A549 (cell line): Measurements from ENCODE around the gene SHANK3. TPM values are rescaled to one million over a fixed set of nuclear protein-coding genes. Genes with fewer than 3 reads are reported as not detected.

Experiments used
- ATAC-seq, 2 experiments: fragments of 200-7000 bp in 1 of 2; fragments of >200 bp in 1 of 2; cut with Nextera tagmentation in 1 of 2; cut with Tn5 transposase in 1 of 2; 3 replicates each; pipeline versions ENCODE4 v1.8.0 to v1.9.1; 2018 to 2020; ENCODE audit warnings: mild to moderate bottlenecking in 1 of 2, moderate library complexity in 1 of 2
- CTCF ChIA-PET: fragments of 300-600 bp; sonication (Branson Sonifier 250); formaldehyde crosslinking; extraction: SDS; loops from one replicate; lab custom pipeline; 2021; ENCODE audit warnings: antibody characterized with exemption, inconsistent platforms; lab: Yijun Ruan, JAX
- POLR2A ChIA-PET: fragments of 350-600 bp; formaldehyde crosslinking; extraction: SDS; loops from one replicate; lab custom pipeline; 2021; ENCODE audit warnings: antibody characterized with exemption, inconsistent platforms; lab: Yijun Ruan, JAX
- DNase-seq, 2 experiments: peaks; one replicate each; pipeline versions ENCODE4 v3.0.0 to v3.0.0-alpha.2; 2011 to 2016; ENCODE audit warnings: low read depth in 1 of 2, low spot score in 1 of 2
- FAIRE-seq: peaks from 2 replicates; lab custom pipeline; 2011; peaks lifted over from hg19 to GRCh38; lab: Jason Lieb, UNC
- H3K27ac ChIP-seq, 2 experiments: fragments of >200 bp; sonication (Bioruptor Twin); formaldehyde crosslinking; 3 replicates each; pipeline ENCODE4 v1.5.1; 2016 to 2017
- H3K4me1 ChIP-seq: fragments of >200 bp; sonication (Bioruptor Twin); formaldehyde crosslinking; 3 replicates; pipeline ENCODE4 v1.6.1; 2016
- H3K4me2 ChIP-seq: fragments of >200 bp; sonication (Bioruptor Twin); formaldehyde crosslinking; 3 replicates; pipeline ENCODE4 v1.6.1; 2016
- H3K4me3 ChIP-seq: fragments of >200 bp; sonication (Bioruptor Twin); formaldehyde crosslinking; 3 replicates; pipeline ENCODE4 v1.5.1; 2016
- H3K9me3 ChIP-seq: fragments of >200 bp; sonication (Bioruptor Twin); formaldehyde crosslinking; 3 replicates; pipeline ENCODE4 v1.6.1; 2016
- CBX8 ChIP-seq: fragments of 200-600 bp; sonication (generic); IDR thresholded peaks from 2 replicates; pipeline ENCODE4 v1.6.1; 2016
- CEBPB ChIP-seq, 2 experiments: fragments of >200 bp in 1 of 2; sonication (Bioruptor Twin) in 1 of 2; formaldehyde crosslinking in 1 of 2; IDR thresholded peaks; 2 replicates each; pipeline ENCODE4 v1.6.1; 2012 to 2016
- CHD2 ChIP-seq: fragments of 150-350 bp; IDR thresholded peaks from 2 replicates; pipeline ENCODE4 v1.6.1; 2014; ENCODE audit warnings: low read length; ENCODE audit not compliant: partially characterized antibody
- CHD4 ChIP-seq: fragments of 200-600 bp; sonication (generic); IDR thresholded peaks from 2 replicates; pipeline ENCODE4 v1.6.1; 2016; ENCODE audit warnings: antibody characterized with exemption, mild to moderate bottlenecking, borderline replicate concordance
- EP300 ChIP-seq, 2 experiments: fragments of >200 bp; sonication (Bioruptor Twin); formaldehyde crosslinking; IDR thresholded peaks; 2 replicates in 1 of 2; 3 replicates in 1 of 2; pipeline ENCODE4 v1.6.1; 2016 to 2017
- ESRRA ChIP-seq: fragments of 150-350 bp; IDR thresholded peaks from 2 replicates; pipeline ENCODE4 v1.6.1; 2014; ENCODE audit warnings: mild to moderate bottlenecking, low read length, borderline replicate concordance
- FOSB ChIP-seq: fragments of 250-450 bp; sonication (Bioruptor Pico); IDR thresholded peaks from 2 replicates; pipeline ENCODE4 v1.5.0; 2020; ENCODE audit warnings: mild to moderate bottlenecking, moderate library complexity
- FOSL2 ChIP-seq, 2 experiments: fragments of 450-650 bp in 1 of 2; fragments of >200 bp in 1 of 2; sonication (Bioruptor Twin) in 1 of 2; formaldehyde crosslinking; IDR thresholded peaks; 2 replicates each; pipeline versions ENCODE4 v1.5.0 to v1.6.1; 2016 to 2020; ENCODE audit warnings: mild to moderate bottlenecking in 1 of 2, moderate library complexity in 1 of 2
- FOXS1 ChIP-seq: fragments of 250-450 bp; sonication (Bioruptor Pico); IDR thresholded peaks from 2 replicates; pipeline ENCODE4 v1.5.0; 2020; ENCODE audit warnings: mild to moderate bottlenecking, moderate library complexity
- JUN ChIP-seq, 2 experiments: fragments of >200 bp; sonication (Bioruptor Twin); formaldehyde crosslinking; IDR thresholded peaks; 2 replicates in 1 of 2; 3 replicates in 1 of 2; pipeline ENCODE4 v1.6.1; 2016 to 2017
- JUNB ChIP-seq: fragments of >200 bp; sonication (Bioruptor Twin); formaldehyde crosslinking; IDR thresholded peaks from 2 replicates; pipeline ENCODE4 v1.6.1; 2016
- MAX ChIP-seq: IDR thresholded peaks from 2 replicates; pipeline ENCODE4 v1.6.1; 2012
- MAZ ChIP-seq: fragments of 150-350 bp; IDR thresholded peaks from 2 replicates; pipeline ENCODE4 v1.6.1; 2014; ENCODE audit warnings: antibody characterized with exemption, low read depth, low read length, borderline replicate concordance
- MYC ChIP-seq: IDR thresholded peaks from 2 replicates; pipeline ENCODE4 v1.6.1; 2012; ENCODE audit warnings: mild to moderate bottlenecking, inconsistent platforms, low read length, improper control_type of control experiment, borderline replicate concordance
- NR3C1 ChIP-seq: fragments of >200 bp; sonication (Bioruptor Twin); formaldehyde crosslinking; IDR thresholded peaks from 3 replicates; pipeline ENCODE4 v1.6.1; 2017
- POLR2A ChIP-seq: IDR thresholded peaks from 2 replicates; pipeline ENCODE4 v1.6.1; 2012; ENCODE audit warnings: mild to moderate bottlenecking, low read length
- RAD21 ChIP-seq, 2 experiments: fragments of >200 bp in 1 of 2; sonication (Bioruptor Twin) in 1 of 2; formaldehyde crosslinking in 1 of 2; IDR thresholded peaks in 1 of 2; conservative IDR thresholded peaks in 1 of 2; 2 replicates in 1 of 2; 3 replicates in 1 of 2; pipeline ENCODE4 v1.6.1; 2012 to 2018; ENCODE audit warnings: inconsistent platforms in 1 of 2
- TFCP2L1 ChIP-seq: fragments of 250-450 bp; sonication (Bioruptor Pico); IDR thresholded peaks from 2 replicates; pipeline ENCODE4 v1.5.0; 2021; ENCODE audit warnings: mild to moderate bottlenecking
- whole genome bisulfite sequencing: methylation state at CpG from one replicate; pipeline ENCODE4 v1.1.6; 2017; ENCODE audit errors: missing lambda C conversion rate; 5-methylcytosine and 5-hydroxymethylcytosine counted together
- polyA plus RNA-seq, 4 experiments: library from polyadenylated mRNA; depleted of rRNA in 3 of 4; stranded (reverse); fragments of >200 nt; fragmentation: RNase III in 1 of 4; extraction: RNeasy Plus Mini Kit Qiagen cat#74134 plus additional on column Dnase treatment in 1 of 4; gene quantifications; 2 replicates in 3 of 4; 3 replicates in 1 of 4; pipeline ENCODE4 v1.2.3, GENCODE V29; 2011 to 2017
- TF ChIP-seq, protein P1 (sequence below): fragments of 150-350 bp; IDR thresholded peaks from 2 replicates; pipeline ENCODE4 v1.6.1; 2014; ENCODE audit warnings: low read depth, mild to moderate bottlenecking, low read length

SHANK3 gene
- polyA plus RNA-seq, 2 of the 4 experiments (the other 2 are of a cell fraction), result 0.53 to 2.4 TPM

DNA sequence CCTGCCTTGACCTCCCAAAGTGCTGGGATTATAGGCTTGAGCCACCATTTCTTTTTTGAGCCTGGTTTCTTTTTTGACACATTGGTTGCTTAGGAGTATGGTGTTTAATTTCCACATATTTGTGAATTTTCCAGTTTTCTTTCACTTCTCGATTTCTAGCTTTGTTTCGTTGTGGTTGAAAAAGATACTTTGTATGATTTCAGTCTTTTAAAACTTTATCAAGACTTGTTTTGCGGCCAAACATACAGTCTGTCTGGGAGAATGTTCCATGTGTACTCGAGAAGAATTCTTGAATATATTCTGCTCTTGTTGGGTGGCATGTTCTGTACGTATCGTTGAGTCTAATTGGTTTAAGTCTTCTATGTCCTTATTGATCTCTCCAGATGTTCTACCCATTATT is 20.8 kb downstream of the SHANK3 start:
- H3K4me3 ChIP-seq, result no peak overlapping the region
- TF ChIP-seq EP300 (IDR thresholded peaks at IDR 0.05) (no peak), CEBPB (IDR thresholded peaks at IDR 0.05) (no peak), FOSL2 (IDR thresholded peaks at IDR 0.05) (no peak), FOSL2 (CRISPR knock-in tag; IDR thresholded peaks at IDR 0.05) (no peak), FOSB (CRISPR knock-in tag) (no peak), JUNB (no peak), NR3C1 (no peak), JUN (IDR thresholded peaks at IDR 0.05) (no peak), ESRRA (no peak), CHD4 (no peak), CHD2 (no peak), MYC (no peak), CBX8 (no peak), TFCP2L1 (CRISPR knock-in tag) (no peak)
- TF ChIP-seq, protein P1, sequence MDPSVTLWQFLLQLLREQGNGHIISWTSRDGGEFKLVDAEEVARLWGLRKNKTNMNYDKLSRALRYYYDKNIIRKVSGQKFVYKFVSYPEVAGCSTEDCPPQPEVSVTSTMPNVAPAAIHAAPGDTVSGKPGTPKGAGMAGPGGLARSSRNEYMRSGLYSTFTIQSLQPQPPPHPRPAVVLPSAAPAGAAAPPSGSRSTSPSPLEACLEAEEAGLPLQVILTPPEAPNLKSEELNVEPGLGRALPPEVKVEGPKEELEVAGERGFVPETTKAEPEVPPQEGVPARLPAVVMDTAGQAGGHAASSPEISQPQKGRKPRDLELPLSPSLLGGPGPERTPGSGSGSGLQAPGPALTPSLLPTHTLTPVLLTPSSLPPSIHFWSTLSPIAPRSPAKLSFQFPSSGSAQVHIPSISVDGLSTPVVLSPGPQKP, result no peak
- TF ChIP-seq, all 56 proteins: peak for 0
- Histone ChIP-seq H3K9me3 (no peaks in the 10 kb centered on the region), H3K27ac (no peak overlapping the region), H3K4me1 (0 out of 3 replicates have a peak, but pooled peaks cover 3% of the 10 kb centered on the region), H3K4me2 (no peak overlapping the region)
- WGBS, result 73% methylated on average over 6 of the region's 6 CpGs
- no peak for ATAC-seq
- POLR2A ChIA-PET, result no interaction called here
- FAIRE-seq, result no peak
- no peak for DNase-seq
- CTCF ChIA-PET, result interaction anchor here (0.6 to 1.4 kb wide), 5 partner anchors 9 to 130 kb away, joined by 3 to 4 read pairs (median 3); partner anchors contain the start of gene SYCE3

DNA sequence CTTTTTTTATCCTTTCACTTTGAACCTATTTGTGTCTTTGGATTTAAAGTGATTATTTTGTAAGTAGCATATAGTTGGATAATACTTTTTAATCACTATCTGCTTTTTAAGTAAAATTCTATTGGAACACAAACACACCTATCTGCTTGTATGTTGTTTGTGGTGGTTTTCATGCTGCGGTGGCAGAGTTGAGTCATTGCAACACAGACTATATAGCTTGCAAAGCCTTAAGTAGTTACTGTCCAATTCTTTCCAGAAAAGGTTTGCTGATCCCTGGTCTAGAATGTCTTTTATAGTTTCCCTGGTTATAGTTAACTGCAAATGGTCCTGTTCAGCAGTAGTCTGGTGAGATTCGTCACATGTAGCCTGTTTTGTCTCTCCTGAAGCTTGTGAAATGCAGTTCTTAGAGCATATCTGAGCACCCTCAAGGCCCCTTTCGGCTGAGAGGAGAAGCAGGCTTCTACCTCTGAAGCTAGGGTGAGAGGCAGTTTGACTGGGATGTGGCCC is 21.5 kb downstream of the SHANK3 start:
- ChIA-PET CTCF (interaction anchor here (0.5 to 1.4 kb wide), 6 partner anchors 8 to 273 kb away, joined by 3 to 4 read pairs (median 3); partner anchors contain the start of gene SYCE3), POLR2A (no interaction called here)
- Histone ChIP-seq H3K27ac (no peak overlapping the region), H3K9me3 (no peaks in the 10 kb centered on the region), H3K4me3 (no peak overlapping the region), H3K4me1 (0 out of 3 replicates have a peak, but pooled peaks cover 3% of the 10 kb centered on the region), H3K4me2 (no peak overlapping the region)
- ATAC-seq (no peak), FAIRE-seq (no peak), DNase-seq (no peak)
- TF ChIP-seq MAZ (no peak), POLR2A (no peak)
- WGBS, result 51% methylated on average over 3 of the region's 3 CpGs

GRCh38 chr22:50694766-50695420 is 22.3 kb downstream of the SHANK3 start:
- 90% methylated on average over 9 of the region's 18 CpGs for WGBS
- no peaks in the 10 kb centered on the region for H3K9me3 ChIP-seq
- no peak for TF ChIP-seq FOXS1
- TF ChIP-seq RAD21 (conservative IDR thresholded peaks at IDR 0.05 in 1 of 2, IDR thresholded peaks at IDR 0.05 in 1 of 2), result no peak
- TF ChIP-seq MAX, result no peak
- no peak for TF ChIP-seq FOSB (CRISPR knock-in tag)
- 0 out of 3 replicates have a peak, but pooled peaks cover 3% of the 10 kb centered on the region for H3K4me1 ChIP-seq
- no peak overlapping the region for H3K27ac ChIP-seq
- H3K4me2 ChIP-seq, result no peak overlapping the region
- no peak for FAIRE-seq
- ChIA-PET CTCF (interaction anchor here (1.2 to 1.4 kb wide), 2 partner anchors 15 to 70 kb away, joined by 3 to 4 read pairs; no protein-coding TSS in a partner anchor), POLR2A (no interaction called here)
- no peak overlapping the region for H3K4me3 ChIP-seq
- no peak for DNase-seq
- no peak for ATAC-seq
